ENCODE measurements around the gene OSMR. TPM values are rescaled to one million over a fixed set of nuclear protein-coding genes. Genes with fewer than 3 reads are reported as not detected.

The OSMR gene
- total and polyA plus RNA-seq, 2 donors (not counting 3 experiments of a cell fraction or from before 2014, with no cell fraction given), result 6.1 to 19.7 TPM

DNA sequence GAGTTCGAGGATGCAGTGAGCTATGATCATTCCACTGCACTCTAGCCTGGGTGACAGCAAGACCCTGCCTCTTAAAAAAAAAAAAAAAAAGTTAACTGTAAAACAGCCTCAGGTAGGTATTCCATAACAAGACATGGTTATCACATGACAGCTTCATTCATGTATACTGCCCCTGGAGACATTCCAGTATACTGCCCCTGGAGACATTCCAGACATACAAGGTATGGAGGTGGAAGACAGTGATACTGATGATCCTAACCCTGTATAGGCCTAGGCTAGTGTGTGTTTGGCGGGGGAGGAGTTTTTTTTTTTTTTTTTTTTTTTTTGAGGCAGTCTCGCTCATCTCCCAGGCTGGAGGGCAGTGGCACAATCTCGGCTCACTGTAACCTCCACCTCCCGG is 122.9 kb downstream of the OSMR start:
- no peaks in the 10 kb centered on the region for H3K27me3 ChIP-seq (ENCODE audit: control insufficient read depth in 2 of 2, insufficient read depth in 2 of 2, low read length in 2 of 2)
- H2AFZ ChIP-seq (ENCODE audit: low read depth, low read length), result no peak overlapping the region
- H3K4me1 ChIP-seq (ENCODE audit: control insufficient read depth, extremely low read depth, insufficient read depth, low read length), result no peaks in the 10 kb centered on the region
- no peak overlapping the region for H3K27ac ChIP-seq (ENCODE audit: insufficient read depth, low read depth, low read length)
- BruUV-seq (replicated peaks), result no TSS peak
- H3K36me3 ChIP-seq (ENCODE audit: control insufficient read depth in 2 of 2, extremely low read depth in 1 of 2, insufficient read depth in 2 of 2, low read length in 2 of 2), result peaks cover 2 to 11% of the 10 kb centered on the region in 2 experiments
- H3K79me2 ChIP-seq (ENCODE audit: control insufficient read depth, insufficient read depth, low read length), result no peaks in the 10 kb centered on the region
- H3K4me2 ChIP-seq (ENCODE audit: insufficient read depth, low read length), result no peak overlapping the region
- FAIRE-seq, result no peak
- no peaks in the 10 kb centered on the region for H3K9me1 ChIP-seq (replicated peaks; ENCODE audit: control insufficient read depth, extremely low read depth, insufficient read depth, low read length)
- no peaks in the 10 kb centered on the region for H3K9me3 ChIP-seq (replicated peaks; ENCODE audit: control insufficient read depth, insufficient read depth, low read length)
- CTCF ChIA-PET, result interaction anchor here (1.1 to 1.3 kb wide), 2 partner anchors 19 to 296 kb away, joined by 3 to 4 read pairs; no protein-coding TSS in a partner anchor
- TF ChIP-seq CTCF (IDR thresholded peaks at IDR 0.05; ENCODE audit: extremely low read depth in 1 of 2, insufficient read depth in 1 of 2, low read depth in 1 of 2, low read length in 2 of 2), result no peak
- no peak for TF ChIP-seq POLR2A (IDR thresholded peaks at IDR 0.05; ENCODE audit: low read depth, low read length)
- TF ChIP-seq EZH2 (IDR thresholded peaks at IDR 0.05; ENCODE audit: borderline replicate concordance, low read depth, low read length, severe bottlenecking), result no peak
- no peak for TF ChIP-seq MYC (IDR thresholded peaks at IDR 0.05; ENCODE audit: low read depth, low read length)
- no peak for TF ChIP-seq GATA2 (IDR thresholded peaks at IDR 0.05; ENCODE audit: insufficient read depth, insufficient read length, low read depth, low read length)
- TF ChIP-seq MAX (IDR thresholded peaks at IDR 0.05; ENCODE audit: insufficient read depth, insufficient read length), result no peak
- TF ChIP-seq POLR2AphosphoS5 (IDR thresholded peaks at IDR 0.05; ENCODE audit: insufficient read depth, low read depth, low read length), result no peak
- no peak for TF ChIP-seq JUN (IDR thresholded peaks at IDR 0.05; ENCODE audit: borderline replicate concordance, insufficient read depth, insufficient read length, low read depth)
- no peak for TF ChIP-seq FOS (IDR thresholded peaks at IDR 0.05; ENCODE audit: borderline replicate concordance, insufficient read depth, low read length)
- peaks cover 2% of the 10 kb centered on the region for H4K20me1 ChIP-seq (replicated peaks; ENCODE audit: control insufficient read depth, extremely low read depth, insufficient read depth, low read length)
- no peak overlapping the region for H3K9ac ChIP-seq (replicated peaks; ENCODE audit: extremely low read depth, insufficient read depth, low read length)
- DNase-seq (ENCODE audit: low read depth, low spot score), result no peak
- H3K4me3 ChIP-seq (replicated peaks in 1 of 3; ENCODE audit: insufficient read depth in 1 of 3, low read depth in 1 of 3, low read length in 3 of 3), result no peak overlapping the region
- dilution Hi-C loops (cut with MboI; ENCODE audit: extremely low pct_ligation_motif_present, low sequenced_read_pairs) (no loop called here), intact Hi-C loops (cut with micrococcal nuclease) (no loop called here)
- POLR2A ChIA-PET, result no interaction called here
